ENCODE results near the gene ENDOV.
A peak's percentile ranks its signal among the peaks of the same experiment; 100 is the strongest.

The ENDOV gene

DNA sequence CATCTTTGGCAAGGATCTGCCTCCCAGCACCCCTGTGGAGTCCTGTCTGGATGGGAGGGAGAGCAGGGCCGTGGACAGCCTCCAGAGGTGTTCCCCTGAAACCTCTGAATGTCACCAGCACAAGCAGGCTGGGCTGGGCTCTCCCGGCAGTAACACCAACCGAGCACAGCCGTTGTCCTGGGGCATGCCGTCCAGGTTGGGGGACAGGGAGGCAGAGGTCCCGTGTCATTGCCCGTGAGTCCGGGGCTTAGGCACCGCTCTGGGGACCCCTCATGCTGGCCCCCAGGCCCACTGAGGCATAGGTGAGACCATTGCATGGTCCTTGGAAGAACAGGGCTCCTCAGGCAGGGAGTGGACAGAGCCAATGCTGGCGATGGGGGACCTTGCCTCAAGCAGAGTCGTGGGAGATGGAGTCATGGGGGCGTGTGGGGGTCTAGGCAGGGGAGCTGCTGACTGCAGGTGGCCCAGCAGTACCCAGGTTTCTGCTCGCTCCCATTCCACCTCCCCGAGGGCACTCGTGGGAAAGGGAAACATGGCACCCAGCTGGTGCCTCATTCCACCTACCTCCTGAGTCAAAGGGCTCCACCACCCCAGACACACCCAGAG lies 17.5 kb downstream of the ENDOV start:
- DNase-seq, result no peak

DNA sequence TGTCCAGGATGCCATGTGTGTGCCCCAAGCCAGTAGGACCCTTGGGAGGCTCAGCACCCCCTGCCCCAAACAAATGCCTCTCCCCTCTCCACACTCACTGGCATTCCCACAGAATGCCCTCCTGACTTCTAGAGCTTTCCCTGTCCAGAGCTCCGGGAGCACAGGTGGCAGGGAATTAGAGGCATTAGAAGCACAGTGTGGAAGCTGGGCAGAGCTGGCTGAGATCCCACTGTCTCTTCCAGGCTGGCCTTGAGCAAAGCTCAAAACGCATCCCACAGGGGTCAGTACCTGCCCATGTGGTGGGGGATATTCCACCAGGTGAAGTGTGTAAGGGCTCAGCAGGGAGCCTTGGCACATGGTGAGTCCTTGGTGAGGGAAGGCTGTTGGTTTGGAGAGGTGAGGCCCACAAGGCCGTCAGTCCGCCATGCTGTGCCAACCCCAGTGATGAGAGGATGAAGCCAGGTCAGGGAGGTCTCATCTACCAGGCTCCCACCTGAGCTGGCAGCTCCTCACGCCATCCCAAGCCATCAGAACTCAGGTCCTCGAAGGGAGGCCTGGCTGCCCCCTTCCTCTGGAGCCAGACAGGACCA lies 18.1 kb downstream of the ENDOV start:
- no peak for DNase-seq

DNA sequence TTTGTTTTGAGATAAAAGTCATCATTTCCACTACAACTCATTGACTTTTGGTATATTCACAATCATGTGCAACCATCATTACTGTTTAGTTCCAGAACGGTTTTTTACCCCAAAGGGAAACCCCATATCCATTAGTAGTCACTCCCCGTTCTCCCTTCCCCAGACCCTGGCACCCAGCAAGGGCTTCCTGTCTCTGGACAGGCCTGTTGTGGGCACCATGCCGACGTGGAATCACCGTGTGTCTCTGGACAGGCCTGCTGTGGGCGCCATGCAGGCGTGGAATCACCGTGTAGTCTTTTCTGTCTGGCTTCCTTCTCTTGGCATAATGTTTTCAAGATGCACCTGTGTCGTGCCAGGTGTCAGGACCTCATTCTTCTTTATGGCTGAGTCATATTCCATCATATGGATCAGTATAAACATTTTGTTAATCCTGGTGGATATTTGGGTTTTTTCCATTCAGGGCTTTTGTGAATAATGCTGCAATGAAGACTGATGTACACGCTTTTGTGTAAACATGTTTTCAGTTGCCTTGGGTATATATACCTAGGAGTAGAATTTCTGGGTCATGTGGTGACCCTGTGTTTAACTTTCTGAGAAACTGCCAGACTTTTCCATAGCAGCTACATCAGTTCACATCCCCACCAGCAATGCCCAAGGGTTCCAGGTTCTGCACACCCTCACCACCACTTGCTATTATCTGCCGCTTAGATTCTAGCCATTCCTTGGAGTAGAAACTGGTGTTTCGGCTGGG lies 19.1 kb downstream of the ENDOV start:
- no peak for DNase-seq

DNA sequence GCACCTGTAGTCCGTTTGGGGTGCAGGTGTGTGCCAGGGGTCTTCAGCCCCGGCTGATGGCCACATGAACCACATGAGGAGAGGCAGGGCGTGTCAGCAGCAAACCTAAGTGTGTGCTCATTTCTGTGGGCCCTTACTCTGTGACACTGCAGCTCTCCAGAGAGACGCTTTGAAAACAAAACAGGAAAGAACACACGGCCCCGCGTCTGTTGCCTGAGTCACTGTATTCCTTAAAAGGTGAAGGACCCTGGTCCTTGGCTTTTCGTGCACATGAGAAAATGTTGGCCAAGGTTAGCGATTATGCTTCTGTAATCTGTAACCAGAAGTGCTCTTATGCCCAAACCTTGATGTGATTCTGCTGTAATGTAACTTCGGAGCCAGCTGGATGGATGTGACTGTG lies 22.6 kb downstream of the ENDOV start:
- DNase-seq, result no peak

DNA sequence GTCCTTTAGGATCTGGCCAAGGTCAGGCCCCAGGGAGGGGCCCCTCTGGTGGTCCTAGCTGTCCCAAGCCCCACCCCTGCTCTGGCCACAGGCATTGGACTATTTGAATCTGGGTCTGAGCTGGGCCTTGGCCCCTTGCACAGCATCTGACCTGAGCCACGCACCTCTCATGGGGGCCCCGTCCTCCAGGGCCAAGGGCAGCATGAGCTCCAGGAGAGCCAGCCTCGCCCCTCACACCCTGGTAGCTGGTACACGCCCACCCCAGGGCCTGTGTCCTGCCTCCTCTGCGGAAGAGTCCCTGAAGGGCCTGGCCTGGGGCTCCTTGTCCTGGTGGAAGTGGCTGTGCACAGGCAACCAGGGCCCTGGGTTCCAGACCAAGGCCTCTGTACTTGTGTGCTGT lies 23.8 kb downstream of the ENDOV start:
- no peak for DNase-seq

DNA sequence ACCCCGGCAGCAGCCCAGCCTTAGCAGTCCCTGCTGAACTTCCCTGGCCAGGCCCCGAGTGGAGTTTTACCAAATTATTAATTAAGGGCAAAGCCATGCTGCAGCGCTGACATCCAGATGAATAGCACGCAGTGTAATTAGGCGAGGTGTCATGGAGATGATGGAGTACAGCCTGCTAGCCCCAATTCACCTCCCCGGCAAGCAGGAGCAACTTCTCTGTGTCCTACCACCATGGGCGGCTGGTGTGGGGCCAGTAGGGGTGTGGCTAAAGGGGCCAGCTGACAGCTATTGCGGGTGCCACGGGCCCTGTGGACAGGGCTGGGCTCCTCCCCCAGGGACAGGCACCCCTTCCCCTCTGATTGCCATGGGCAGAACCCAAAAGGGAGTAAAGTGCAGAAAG lies 24.5 kb downstream of the ENDOV start:
- DNase-seq, result no peak

DNA sequence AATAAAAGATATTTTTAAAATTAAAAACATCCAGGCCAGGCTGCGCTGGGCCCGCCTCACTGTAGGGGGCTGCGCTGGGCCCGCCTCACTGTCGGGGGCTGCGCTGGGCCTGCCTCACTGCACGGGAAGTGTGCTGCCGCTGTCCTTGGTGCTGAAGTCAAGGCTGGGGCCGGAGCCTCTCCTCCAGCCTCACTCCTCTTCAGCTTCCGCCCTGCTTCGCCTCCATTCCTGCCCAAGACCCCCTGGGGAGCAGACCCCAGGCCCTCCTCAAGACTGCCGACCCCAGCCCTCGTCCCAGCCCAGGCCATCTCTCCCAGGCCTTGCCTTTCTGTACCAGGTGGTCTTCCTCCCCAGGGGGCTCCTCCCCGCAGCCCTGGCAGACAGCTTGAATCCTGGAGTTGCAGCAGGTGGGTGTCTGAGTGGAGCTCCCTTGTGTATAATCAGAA lies 26.2 kb downstream of the ENDOV start:
- peak; percentile 49 for DNase-seq

DNA sequence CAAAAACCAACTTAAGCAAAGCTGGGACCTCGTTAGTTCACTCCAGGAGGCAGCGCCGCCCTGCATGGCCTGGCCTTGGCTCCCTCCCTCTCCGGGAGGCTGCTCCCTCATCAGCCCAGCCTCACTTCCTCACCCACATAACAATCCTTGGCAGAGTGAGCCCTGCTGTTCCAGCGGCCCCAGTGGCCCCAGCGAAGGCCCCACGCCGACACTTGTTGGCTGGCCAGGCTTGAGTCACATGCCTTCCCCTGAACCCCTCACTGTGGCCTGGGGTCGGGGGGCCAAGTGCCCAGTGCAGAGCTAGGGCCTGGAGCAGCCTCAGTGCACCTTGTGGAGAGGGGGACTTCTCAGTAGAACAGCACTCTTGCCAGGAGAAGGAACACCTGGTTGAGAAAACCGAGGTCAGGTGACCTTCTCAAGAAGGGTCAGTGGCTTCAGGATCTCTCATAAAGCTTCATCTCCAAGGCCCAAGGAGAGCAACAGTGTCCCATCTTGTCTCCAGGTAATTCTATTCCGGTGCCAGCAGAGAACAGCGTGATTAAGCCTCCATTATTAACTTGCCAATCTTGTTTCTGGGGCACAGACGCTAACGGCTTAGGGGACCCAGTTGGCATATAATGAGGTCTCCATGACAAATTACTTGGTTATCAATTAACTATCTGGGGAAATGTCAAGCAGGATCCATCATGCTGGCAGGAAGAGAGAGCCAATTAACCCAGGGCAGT lies 26.8 kb downstream of the ENDOV start:
- DNase-seq, result no peak

DNA sequence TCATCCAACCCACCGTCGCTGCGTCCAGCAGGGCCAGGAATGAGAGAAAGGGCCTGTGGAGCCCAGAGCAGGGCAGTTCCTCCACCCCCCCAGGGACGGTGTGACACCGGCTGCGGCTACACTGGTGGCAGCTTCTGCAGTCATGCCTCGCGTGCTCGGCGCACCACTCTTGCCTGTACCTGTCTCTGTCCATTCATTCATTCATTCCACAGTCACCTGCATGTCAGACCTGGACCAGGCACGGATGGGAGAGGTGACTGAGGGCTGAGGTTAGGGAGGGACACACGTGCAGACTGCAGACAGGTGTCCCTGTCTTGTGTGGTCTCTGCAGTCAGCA lies 27.3 kb downstream of the ENDOV start:
- DNase-seq, result no peak

DNA sequence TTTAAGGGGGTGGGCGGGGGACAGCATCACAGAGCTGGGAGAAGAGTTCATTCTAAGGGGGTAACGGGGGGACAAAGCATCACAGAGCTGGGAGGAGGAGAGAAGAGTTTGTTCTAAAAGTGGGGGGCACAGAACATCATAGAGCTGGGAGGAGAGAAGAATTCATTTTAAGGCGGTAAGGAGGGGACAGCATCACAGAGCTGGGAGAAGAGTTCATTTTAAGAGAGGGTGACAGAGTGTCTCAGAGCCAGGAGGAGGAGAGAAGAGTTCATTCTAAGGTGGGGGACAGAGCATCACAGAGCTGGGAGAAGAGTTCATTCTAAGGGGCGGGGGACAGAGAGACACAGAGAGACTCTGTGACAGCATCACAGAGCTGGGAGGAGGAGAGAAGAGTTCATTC lies 27.8 kb downstream of the ENDOV start:
- DNase-seq, result no peak

DNA sequence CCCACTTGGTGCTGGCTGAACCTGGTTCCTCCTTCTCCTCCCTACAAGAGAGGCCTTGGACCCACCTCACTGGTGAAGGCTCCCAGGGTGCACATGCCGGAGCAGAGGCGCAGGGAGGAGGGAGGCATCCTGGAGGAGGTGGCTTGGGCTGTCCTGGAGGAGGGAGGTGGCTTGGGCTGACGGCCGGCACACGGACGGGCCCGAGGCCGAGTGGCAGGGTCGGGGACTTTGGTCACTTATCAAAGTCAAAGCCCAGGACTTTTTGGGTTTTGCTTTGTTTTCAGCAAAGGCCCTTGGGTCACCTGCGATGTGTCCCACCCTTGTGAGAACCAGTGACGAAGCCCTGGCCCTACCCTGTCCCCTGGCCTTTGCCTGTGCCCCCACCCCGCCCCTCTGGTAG lies 28.5 kb downstream of the ENDOV start:
- DNase-seq, result no peak

DNA sequence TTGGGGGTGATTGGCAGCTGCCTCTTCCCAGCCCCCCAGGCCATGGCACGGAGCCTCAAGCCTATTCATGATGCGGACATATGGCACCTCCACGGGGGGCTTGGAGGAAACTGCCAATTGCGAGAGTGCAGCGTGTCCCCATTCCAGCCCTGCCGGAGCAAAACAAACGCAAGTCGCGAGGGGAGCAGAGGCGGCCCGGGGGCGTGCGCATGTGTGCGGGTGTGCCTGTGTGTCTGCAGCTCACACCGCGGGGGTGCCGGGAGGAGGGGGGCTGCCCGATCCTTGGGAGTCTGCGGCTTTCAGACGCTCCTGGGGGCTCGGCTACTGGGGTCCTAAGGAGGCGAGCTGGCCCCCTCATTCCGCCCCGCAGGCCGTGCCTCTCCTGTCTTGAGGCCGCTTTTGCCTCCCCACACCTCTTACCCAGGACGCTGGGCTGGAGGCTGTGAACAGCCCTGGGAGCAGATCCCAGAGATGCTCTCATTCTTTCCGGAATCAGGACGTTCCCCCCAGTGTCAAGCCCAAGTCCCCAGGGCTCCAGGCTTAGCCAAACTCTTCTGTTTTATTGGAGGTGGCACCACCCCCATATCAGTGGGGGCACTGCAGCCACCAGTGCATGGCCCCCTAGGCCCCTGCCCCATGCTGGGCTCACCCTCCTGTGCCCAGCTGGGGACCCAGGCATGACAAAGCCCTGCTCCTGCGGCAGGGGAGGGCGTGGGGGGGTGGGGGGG lies 29.1 kb downstream of the ENDOV start:
- DNase-seq, result no peak

DNA sequence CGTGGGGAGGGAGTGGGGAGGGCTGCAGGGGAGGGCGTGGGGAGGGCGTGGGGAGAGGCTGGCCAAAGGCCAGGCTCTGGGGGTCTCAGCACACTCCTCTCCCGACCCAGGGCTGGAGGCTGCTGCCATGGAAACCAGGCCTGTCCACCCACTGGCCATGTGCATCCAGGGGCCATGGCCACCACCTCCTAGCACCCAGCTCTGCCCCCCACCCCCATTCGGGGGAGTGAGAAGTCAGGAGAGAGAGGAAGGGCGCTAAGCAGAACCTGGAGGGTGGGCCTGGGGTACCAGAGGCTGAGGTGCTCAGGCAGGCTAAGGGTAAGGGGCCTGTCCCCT lies 29.6 kb downstream of the ENDOV start:
- no peak for DNase-seq

DNA sequence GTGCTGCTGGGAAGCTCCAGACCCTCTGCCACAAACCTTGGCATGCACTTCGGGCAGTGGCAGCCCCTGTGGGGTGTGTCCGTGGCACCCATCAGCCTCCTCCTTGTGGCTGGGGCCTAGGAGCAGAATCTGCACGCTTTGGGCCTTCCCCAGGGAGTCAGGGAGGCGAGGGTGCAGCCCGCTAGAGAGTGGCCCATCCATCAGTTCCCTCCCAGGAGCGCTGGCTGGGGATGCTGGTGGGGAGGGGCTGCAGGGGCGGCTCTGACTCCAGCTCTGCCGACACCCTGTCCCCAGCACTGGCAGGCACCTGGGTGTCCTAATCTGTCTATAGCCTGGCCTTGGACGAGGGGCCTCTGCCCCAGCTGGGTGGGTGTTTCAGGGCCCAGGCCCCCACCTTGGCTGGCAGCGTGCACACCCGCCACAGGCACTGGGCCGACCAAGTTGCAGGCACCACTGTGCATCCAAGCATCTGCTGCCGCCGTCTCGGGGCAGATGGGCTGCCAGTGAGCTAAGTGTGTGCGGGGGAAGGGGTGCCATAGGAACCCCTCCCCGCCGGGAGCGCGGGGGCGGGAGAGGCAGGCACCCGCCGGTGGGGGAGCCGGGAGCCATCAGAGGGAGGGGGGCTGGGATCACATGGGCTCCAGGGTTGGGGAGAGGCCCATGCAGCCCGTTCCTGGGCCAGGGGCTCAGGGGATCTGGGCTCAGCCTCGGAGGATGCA lies 30.2 kb downstream of the ENDOV start:
- no peak for DNase-seq

DNA sequence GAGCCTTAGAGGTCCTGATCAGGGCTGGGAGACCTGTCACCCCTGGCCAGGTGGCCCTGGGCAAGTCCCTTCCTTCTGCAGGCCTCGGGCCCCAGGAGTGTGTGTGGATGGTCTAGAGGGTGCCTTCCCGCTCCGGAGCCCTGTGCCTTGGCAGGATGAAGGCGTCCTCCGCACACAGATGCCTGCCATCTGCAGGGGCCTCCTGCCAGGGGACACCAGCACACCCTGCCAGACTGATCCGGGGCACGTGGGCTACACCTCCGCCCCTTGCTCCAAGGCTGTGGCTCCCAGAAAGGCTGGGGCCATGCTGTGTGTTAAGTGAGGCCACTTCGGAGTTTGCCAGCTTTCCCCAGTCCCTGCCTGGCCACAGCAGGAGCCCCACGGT lies 30.8 kb downstream of the ENDOV start:
- no peak for DNase-seq

DNA sequence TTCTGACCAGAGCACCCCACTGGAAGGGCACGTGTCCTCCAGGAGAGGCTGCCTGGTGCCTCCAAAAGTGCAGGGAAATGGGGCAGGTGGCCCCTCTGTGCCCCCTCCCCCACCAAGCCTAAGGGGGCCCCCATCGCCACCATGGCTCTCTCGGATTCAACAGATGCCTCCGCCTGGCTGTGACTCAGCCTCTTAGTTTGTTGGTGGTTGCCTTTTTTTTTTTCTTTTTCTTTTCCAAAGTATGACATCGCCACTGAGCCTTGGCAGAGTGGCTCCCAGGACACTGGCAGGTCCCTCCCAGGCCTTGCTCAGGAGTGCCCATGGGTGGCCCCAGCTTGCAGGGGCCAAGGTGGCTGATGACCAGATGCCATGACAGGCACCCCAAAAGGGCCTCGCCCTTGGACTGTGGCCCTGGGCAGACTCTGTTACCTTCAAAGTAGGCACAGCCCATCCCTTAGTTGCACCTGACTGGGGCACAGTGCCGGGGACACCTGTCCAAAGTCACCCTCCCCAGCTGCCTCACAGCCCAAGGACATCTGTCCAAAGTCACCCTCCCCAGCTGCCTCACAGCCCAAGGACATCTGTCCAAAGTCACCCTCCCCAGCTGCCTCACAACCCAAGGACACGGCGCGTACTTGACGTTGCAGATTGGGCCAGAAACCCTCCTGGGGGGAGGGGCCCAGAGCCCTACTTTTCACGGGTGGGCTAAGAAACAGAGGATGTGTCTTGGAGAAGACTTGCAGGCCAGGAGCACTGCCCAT lies 31.9 kb downstream of the ENDOV start:
- DNase-seq, result no peak

DNA sequence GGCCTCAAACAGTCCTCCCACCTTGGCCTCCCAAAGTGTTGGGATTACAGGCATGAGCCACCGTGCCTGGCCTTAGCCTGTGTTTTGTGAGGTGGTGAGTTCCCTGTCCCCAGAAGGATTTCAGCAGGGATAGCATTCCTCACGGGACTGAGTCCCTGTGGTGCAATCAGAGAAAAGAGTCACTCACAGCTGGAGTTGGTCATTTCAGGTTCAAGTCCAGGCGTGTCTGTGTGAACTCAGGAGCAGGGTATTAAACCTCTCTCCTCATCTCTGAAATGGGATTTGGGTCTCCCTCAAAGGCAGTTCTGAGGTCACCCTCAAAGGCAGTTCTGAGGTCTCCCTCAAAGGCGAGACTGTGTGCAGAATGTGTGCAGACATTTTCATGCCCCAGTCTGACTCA lies 32.8 kb downstream of the ENDOV start:
- DNase-seq, result no peak

DNA sequence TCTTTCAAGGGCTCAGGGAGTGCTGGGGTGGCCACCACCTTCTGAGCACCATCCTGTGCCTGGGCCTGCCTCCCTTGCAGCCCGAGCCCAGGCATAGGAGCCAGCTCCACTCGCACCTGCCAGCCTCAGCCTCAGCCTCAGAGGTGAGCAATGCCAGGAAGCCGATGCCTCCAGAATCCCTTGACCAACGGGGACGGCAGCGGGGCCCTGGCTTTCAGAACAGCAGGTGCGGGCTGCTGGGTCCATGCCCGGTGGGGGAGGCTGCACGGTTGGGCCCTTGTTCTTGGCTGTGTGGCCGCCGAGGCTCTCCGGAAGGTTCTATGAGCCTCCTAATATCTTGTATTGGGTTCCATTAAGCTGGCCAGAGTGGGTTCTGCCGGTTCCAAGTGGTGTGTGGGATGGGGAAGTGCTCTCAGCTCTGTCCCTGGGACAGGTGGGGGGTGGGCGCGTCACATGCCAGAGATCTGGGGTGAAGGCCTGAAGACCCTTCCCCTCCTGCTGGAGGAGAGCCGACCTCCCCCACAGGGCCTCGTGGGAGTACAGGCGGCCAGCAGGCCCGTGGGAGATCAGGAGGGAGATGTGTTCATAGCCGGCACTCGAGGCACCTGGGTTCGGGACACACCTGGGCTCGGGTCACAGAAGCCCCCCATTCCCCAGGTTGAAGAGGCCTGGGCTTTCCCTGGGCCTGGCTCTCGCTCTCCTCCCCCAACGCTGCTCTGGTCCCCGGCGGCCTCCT lies 34.4 kb downstream of the ENDOV start:
- DNase-seq, result no peak

DNA sequence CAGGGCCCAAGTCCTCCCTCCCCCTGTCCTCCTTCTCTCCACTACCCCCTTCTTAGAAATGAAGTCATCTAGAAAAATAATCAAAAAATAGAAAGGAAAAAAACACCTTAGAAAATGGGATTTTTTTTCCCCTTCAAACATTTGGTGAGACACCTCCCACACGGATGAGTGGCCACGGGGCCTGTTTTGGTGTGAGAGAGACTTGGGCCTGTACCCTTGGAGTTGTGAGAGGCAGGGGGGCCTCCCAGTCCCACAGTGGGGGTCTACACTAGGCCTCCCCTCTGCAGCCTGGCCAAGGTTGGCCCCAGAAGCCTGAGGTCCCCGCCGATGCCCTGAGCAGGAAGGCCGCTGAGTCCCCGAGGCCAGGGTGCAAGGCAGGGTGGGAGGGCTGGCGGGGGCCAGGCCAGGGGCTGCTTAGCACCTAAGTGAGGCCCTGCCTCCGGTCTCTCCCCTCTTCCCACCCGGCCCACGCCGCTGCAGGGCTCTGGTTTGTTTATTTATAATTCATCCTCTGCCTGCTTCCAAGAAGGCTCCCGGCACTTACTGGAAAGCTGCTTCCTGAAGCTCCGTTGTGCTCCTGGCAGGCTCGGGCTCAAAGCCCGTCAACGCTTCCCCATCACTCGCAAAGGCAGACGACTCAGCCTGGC lies 35.1 kb downstream of the ENDOV start:
- DNase-seq, result no peak

DNA sequence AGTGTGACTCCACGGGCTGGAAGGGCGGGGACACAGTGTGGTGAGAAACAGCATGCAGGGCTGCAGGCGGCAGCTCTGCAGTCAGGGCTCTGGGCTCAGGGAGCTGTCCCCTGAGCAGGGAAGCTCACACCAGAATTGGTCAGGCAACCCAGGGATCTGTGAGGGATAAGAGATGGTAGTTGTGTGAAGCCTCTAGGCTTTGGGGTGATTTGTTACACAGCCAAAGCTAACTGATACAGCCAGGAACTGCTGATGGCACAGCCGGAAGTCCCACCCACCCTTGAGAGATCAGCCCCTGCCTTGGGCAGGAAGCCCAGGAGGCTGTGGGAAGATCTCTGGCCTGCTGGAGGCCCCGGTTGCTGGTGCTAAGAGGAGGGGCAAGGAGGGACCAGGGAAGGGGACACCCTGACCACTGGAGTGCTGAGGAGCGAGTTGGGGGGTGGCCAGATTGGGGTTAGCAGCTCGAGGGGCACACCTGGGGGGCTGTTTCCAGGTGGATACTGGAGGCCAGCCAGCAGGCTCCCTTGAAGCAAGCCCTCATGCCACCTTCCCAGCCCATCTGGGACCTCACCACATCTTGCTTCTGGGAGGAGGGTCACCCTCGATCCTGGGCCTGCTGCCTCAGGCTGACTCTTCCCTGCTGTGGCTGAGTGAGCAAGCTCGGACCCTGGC lies 36.3 kb downstream of the ENDOV start:
- no peak for DNase-seq

Measured in effector CD4-positive, alpha-beta T cell (primary cell).